HepG2 (cell line): ENCODE measurements around the gene ELOVL7. TPM values are rescaled to one million over a fixed set of nuclear protein-coding genes. Genes with fewer than 3 reads are reported as not detected.

Experiments used
- ATF7-NPFF ChIP-seq: sonication (generic); formaldehyde crosslinking; IDR thresholded peaks from 2 replicates; pipeline ENCODE4 v1.8.1; 2023; ENCODE audit warnings: mild to moderate bottlenecking, low read depth, missing genetic modification reagents, moderate library complexity
- CBFB ChIP-seq: sonication (generic); formaldehyde crosslinking; IDR thresholded peaks from 2 replicates; pipeline ENCODE4 v1.4.0; 2020; ENCODE audit warnings: missing genetic modification reagents
- KDM1A ChIP-seq: IDR thresholded peaks from 2 replicates; pipeline ENCODE4 v1.6.1; 2016; ENCODE audit warnings: missing compliant biosample characterization
- ONECUT2 ChIP-seq: sonication (generic); formaldehyde crosslinking; IDR thresholded peaks from 2 replicates; pipeline ENCODE4 v1.4.0; 2020; ENCODE audit warnings: missing genetic modification reagents
- ZBED4 ChIP-seq: sonication (generic); formaldehyde crosslinking; IDR thresholded peaks from 2 replicates; pipeline ENCODE4 v1.4.0; 2020; ENCODE audit warnings: missing genetic modification reagents, borderline replicate concordance
- ZBTB40 ChIP-seq, 2 experiments: fragments of 450-650 bp in 1 of 2; sonication (generic) in 1 of 2; formaldehyde crosslinking in 1 of 2; IDR thresholded peaks; 2 replicates each; pipeline versions ENCODE4 v1.6.1 to v1.8.0; 2016 to 2022; ENCODE audit warnings: antibody characterized with exemption in 1 of 2, mild to moderate bottlenecking in 1 of 2, missing genetic modification reagents in 1 of 2
- ZNF276 ChIP-seq: sonication (generic); formaldehyde crosslinking; IDR thresholded peaks from 2 replicates; pipeline ENCODE4 v1.4.0; 2020; ENCODE audit warnings: mild to moderate bottlenecking, low read depth, missing genetic modification reagents
- ZNF33B ChIP-seq: sonication (generic); formaldehyde crosslinking; IDR thresholded peaks from 2 replicates; pipeline ENCODE4 v1.5.1; 2020; ENCODE audit warnings: mild to moderate bottlenecking, missing genetic modification reagents
- ZNF720 ChIP-seq: sonication (generic); formaldehyde crosslinking; IDR thresholded peaks from 2 replicates; pipeline ENCODE4 v1.4.0; 2020; ENCODE audit warnings: missing genetic modification reagents
- ZSCAN5A ChIP-seq: sonication (generic); formaldehyde crosslinking; IDR thresholded peaks from 2 replicates; pipeline ENCODE4 v1.8.0; 2022; ENCODE audit warnings: mild to moderate bottlenecking, missing genetic modification reagents, borderline replicate concordance
- polyA plus RNA-seq, 8 experiments: library from polyadenylated mRNA; depleted of rRNA in 3 of 8; stranded (reverse) in 7 of 8; unstranded in 1 of 8; fragments of >200 nt; fragmentation: Illumina TruSeq in 4 of 8; extraction: Trizol in 4 of 8; gene quantifications; 2 replicates each; pipeline versions ENCODE4 v1.2.1 to v1.2.3, GENCODE V29; 2011 to 2016; ENCODE audit warnings: low read depth in 4 of 8, missing spikeins in 1 of 8, mixed read lengths in 1 of 8; ENCODE audit not compliant: insufficient read depth in 1 of 8
- total RNA-seq, 5 experiments: library from RNA; depleted of rRNA; stranded (reverse); fragments of >200 nt; fragmentation: Illumina TruSeq; extraction: Trizol; gene quantifications; 2 replicates each; pipeline ENCODE4 v1.2.3, GENCODE V29; 2016; ENCODE audit warnings: low read depth in 1 of 5

The ELOVL7 gene
- total and polyA plus RNA-seq, 2 of the 13 experiments (the other 11 are each of a cell fraction or from before 2014, with no cell fraction given), result 4.5 to 7.3 TPM

GRCh38 chr5:60843936-60844905 is at the start of gene ELOVL7 (continued):
- TF ChIP-seq ZNF33B (CRISPR knock-in tag), result no peak
- no peak for TF ChIP-seq ZBTB40 (IDR thresholded peaks at IDR 0.05)
- no peak; the same call in 1 of the 2 replicates for TF ChIP-seq ZBTB40 (CRISPR knock-in tag; IDR thresholded peaks at IDR 0.05)
- no peak for TF ChIP-seq ZBED4
- no peak for TF ChIP-seq KDM1A (CRISPR knock-in tag)
- TF ChIP-seq ZNF720 (CRISPR knock-in tag), result no peak
- peak; percentile 71; the same call in 1 of the 2 replicates for TF ChIP-seq ATF7-NPFF
- TF ChIP-seq ZNF276 (CRISPR knock-in tag), result no peak
- no peak for TF ChIP-seq ZSCAN5A
- TF ChIP-seq CBFB, result no peak
- no peak for TF ChIP-seq ONECUT2 (CRISPR knock-in tag)
